GM19372 (cell line): Measurements from ENCODE around the gene CADM2.
"Not testable (repeated sequence)": the region's sequence is repeated elsewhere in the genome, so short reads cannot be mapped to it uniquely, and the experiment has no call there.

Experiments
- ATAC-seq: cut with Tn5 transposase; IDR thresholded peaks from one replicate; pipeline ENCODE4 v1.9.1; 2021; ENCODE audit warnings: mild to moderate bottlenecking, low read depth, moderate library complexity; ENCODE audit not compliant: unreplicated experiment

CADM2 gene

GRCh38 chr3:85432081-85432480 lies 473.3 kb downstream of the CADM2 start:
- no peak for ATAC-seq

DNA sequence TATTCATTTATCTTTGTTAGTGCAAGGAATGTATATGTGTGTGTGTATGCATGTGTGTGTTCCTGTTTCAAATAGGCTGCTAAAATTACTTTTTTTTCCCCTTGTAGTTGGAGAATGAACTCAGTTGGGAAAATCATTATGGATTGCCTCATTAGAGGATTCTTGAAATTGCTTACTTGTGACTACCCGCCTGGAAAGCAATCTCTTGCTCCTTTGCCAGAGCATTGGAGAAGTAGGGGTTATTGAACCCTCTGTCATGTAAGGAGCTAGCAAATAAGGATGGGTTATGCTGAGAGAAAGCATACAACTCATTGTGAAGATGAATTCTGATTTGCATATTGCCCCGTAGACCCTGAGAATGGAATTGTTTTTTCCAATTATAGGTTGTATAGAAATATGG lies 474.5 kb downstream of the CADM2 start:
- ATAC-seq, result no peak

DNA sequence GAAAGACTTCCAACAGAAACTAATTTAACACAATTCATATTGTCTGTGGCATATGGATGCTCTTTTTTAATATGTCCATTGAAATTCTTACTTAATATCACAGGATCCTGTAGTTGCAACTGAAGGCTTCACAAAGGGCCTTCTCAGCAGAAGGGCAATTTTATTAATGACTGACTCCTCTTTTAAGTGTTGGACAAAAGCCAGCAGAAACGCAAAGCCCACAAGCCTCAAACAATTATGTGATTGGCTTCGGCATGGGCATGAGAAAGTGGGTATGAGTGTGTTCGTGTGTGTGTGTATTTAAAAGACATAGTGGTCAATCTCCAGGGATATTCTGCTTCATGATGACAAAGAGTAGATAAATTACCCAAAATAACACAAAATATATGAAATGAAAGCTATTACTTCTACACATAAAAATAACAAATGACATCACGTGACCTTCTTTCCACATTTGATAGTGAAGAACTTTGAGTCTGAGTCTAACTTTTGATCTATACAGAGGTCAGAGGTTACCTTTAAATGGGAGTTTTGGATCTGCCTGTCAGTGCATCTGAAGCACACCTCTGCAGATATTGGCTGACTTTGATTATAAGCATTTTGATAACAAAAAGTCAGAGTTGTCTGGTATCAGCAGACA lies 496.9 kb downstream of the CADM2 start:
- ATAC-seq, result no peak

DNA sequence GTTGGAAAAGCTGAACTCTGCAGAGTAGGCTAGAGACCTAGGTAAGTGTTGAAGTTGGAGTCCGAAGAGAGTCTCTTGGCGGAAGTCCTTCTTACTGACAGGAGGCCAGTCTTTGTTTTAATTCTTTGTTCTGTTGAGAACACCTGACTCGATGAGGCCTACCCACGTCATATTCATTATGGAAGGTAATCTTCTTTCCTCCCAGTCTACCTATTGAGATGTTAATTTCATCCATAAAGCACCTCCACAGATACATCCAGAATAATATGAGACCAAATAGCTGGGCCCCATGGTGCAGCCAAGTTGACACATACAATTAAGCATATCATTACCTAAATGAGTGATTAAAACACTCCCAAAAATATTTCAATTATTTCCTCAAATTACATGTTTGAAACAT lies 515.5 kb downstream of the CADM2 start:
- ATAC-seq, result no peak

GRCh38 chr3:85475346-85475745 lies 516.6 kb downstream of the CADM2 start:
- ATAC-seq, result no peak

DNA sequence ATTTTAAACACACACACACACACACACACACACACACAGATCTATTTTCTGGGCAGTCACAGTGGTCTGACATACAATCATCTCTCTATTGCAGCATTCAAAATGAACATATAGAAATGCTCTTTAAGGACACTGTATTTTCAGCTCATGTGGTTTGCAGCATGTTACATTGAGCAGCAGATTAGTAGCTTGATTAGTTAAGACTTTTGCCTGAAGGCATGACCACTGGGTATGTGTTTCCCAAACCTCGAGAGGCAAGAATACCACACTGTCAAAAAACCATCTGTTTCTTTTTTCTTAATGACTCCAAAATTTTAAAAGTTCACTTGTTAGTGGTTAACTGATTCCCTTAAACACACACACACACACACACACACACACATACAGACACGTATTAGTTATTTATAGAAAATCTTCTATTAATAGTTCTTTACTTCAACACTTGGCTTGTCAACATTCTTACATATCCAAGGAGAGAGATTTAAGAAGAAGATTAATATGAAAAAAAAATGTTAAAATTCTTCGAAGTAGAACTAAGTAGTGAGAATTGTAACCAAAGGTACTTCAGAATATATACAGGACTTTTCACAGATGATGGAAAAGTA lies 518.2 kb downstream of the CADM2 start:
- no peak for ATAC-seq

GRCh38 chr3:85481411-85482212 lies 522.8 kb downstream of the CADM2 start:
- ATAC-seq, result no peak

DNA sequence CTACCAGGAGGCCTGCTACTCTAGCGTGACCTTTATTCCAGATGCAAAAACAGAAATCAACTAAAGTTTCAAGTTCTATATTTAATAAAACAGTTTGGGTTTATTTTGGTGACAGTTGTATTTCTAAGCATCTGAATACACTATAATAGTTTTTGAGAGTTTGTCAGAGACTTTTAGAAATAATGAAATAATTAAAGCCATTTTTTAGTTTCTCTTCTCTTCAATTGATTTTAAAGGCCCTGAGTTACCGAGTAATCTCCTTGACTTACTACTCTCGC lies 523.4 kb downstream of the CADM2 start:
- no peak for ATAC-seq

- no peak for ATAC-seq
Observed at GRCh38 chr3:85483986-85484385, 525.2 kb downstream of the CADM2 start.

DNA sequence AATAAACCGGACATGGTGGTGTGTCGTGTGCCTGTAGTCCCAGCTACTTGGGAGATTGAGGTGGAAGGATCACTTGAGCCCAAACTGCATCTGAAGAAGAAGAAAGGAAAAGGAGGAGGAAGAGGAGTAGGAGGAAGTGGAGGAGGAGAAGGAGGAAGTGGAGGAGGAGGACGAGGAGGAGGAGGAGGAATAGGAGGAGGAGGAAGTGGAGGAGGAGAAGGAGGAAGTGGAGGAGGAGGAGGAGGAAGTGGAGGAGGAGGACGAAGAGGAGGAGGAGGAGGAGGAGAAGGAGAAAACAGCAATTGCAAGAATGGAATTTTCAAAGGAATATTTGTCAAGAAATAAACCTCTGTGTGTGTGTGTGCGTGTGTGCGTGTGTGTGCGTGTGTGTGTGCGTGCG lies 528.6 kb downstream of the CADM2 start:
- ATAC-seq, result no peak

DNA sequence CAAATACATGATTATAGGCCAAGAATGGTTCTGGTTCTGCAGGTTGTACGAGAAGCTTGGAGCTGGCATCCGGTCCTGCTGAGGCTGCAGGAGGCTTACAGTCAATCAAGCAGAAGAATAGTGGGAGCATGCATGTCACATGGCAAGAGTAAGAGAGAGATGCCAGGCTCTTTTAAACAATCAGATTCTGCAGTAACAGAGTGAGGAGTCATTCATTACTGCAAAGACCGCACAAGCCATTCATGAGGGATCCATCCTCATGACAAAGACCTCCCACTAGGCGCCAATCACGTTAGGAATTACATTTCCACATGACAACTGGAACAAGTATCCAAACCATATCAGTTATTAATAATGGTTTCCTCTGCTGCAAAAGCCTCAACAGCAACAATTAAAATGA lies 536.8 kb downstream of the CADM2 start:
- ATAC-seq, result no peak

- ATAC-seq, result no peak
Observed at GRCh38 chr3:85498177-85498576, 539.4 kb downstream of the CADM2 start.

DNA sequence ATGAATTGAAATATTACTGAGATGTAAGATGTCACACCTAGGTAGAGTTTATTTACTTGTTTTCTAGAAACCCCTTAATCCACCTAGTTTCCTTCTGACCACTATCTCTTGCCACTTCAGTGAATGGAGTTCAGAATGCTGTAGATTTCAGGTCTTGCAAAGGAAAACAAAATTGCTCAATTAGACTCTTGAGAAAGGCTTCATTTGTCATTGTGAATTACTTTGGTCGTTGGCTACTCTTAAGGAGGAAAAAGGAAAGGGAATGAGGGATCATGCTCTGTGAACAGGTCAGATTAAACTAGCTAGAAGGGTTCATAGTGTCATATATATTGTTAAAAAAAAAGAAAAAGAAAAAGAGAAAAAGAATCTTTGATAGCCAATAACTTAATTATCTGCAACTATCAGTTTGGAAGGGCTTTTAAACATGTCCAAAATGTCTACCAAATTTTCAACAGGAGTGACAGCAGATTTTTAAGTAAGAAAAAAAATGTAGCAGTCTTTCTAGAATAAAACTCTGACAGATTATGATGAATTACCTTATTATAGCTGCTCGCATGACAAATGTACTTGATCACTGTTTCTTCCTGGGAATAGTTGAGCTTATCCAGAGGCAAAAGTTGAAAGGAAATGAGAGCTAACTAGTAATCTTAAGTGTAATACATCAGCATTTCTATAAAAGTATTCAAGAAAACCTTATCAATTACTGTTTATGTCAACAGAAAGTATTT lies 543.5 kb downstream of the CADM2 start:
- no peak for ATAC-seq

DNA sequence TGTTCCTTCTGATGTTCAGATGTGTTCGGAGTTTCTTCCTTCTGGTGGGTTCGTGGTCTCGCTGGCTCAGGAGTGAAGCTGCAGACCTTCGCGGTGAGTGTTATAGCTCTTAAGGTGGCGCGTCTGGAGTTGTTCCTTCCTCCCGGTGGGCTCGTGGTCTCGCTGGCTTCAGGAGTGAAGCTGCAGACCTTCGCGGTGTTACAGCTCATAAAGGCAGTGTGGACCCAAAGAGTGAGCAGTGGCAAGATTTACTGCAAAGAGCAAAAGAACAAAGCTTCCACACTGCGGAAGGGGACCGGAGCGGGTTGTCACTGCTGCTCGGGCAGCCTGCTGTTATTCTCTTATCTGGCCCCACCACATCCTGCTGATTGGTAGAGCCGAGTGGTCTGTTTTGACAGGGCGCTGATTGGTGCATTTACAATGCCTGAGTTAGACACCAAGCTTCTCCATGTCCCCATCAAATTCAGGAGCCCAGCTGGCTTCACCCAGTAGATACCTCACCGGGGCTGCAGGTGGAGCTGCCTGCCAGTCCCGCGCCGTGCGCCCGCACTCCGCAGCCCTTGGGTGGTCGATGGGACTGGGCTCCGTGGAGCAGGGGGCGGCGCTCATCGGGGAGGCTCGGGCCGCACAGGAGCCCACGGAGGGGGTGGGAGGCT lies 545.5 kb downstream of the CADM2 start:
- ATAC-seq, result not testable (repeated sequence)

GRCh38 chr3:85504785-85505511 lies 546.2 kb downstream of the CADM2 start:
- ATAC-seq, result not testable (repeated sequence)

GRCh38 chr3:85507052-85507451 lies 548.3 kb downstream of the CADM2 start:
- ATAC-seq, result not testable (repeated sequence)

- ATAC-seq, result no peak
Observed at GRCh38 chr3:85508659-85509058, 549.9 kb downstream of the CADM2 start.

GRCh38 chr3:85516146-85516545 lies 557.4 kb downstream of the CADM2 start:
- no peak for ATAC-seq

GRCh38 chr3:85524104-85524503 lies 565.3 kb downstream of the CADM2 start:
- ATAC-seq, result no peak

- no peak for ATAC-seq
Observed at GRCh38 chr3:85525264-85525663, 566.5 kb downstream of the CADM2 start.
